ENCODE data around the gene SLC17A9. TPM values are rescaled to one million over a fixed set of nuclear protein-coding genes. Genes with fewer than 3 reads are reported as not detected.
A peak's percentile ranks its signal among the peaks of the same experiment; 100 is the strongest.

SLC17A9 gene
- total RNA-seq, 1 donor from 2014 or later, result not detected

DNA sequence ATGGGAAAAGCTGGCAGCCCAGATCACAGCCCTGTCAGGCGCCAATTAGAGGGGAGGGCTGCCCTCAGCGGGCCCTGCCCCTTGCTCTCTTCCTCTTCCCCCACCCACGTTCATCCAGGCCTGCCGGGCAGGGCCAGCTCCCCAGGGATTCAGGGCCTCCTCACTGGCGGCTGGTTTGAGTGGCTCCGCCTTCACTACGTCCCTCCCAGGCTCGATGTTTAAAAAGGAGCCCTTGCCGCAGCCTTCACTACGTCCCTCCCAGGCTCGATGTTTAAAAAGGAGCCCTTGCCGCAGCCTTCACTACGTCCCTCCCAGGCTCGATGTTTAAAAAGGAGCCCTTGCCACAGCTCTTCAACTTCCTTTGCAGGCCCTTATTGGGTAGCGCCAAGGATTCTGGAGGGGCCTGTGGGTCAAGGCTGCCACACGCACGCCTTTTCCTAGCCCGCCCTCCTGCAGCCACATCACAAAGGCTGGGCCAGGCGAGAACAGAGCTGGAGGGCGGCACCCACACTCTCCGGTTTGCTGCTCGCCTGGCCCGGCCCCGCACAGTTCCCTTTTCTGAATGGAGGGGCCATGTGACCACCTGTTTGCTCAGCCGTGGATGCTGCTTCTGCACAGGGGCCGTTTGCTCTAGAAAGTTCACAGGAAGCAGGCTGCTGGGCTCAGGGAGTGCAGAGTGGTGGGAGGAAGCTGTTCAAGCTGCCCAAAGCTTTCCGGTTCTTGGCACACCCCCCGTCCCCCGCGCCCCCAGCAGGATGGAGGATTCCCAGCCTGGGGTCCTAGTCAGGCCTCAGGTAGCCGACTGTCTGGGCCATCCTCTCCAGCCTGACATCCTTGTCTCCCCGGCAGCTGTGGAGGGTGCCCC, 1.6 kb downstream of the SLC17A9 start:
- Histone ChIP-seq H3K36me3 (ENCODE audit: control insufficient read depth in 3 of 3, insufficient read depth in 3 of 3, low read length in 3 of 3) (peaks cover 9 to 15% (median 13%) of the 10 kb centered on the region in 3 donors), H3K27me3 (ENCODE audit: control insufficient read depth in 3 of 3, insufficient read depth in 3 of 3, low read length in 3 of 3) (no peaks in the 10 kb centered on the region), H3K4me3 (ENCODE audit: low read length in 3 of 3) (peak overlapping the region; percentile 32 to 52 (median 48)), H3K9me3 (ENCODE audit: control insufficient read depth in 3 of 3, low read length in 3 of 3) (no peaks in the 10 kb centered on the region), H3K27ac (ENCODE audit: low read depth, low read length) (no peak overlapping the region), H3K9ac (ENCODE audit: low read depth in 1 of 3, low read length in 3 of 3) (peak overlapping the region; percentile 50 to 65 (median 62)), H3K4me1 (ENCODE audit: control insufficient read depth in 3 of 3, insufficient read depth in 3 of 3, low read length in 3 of 3) (peaks cover 13 to 35% (median 32%) of the 10 kb centered on the region in 3 donors)

GRCh38 chr20:62955519-62956386, 3.2 kb downstream of the SLC17A9 start:
- Histone ChIP-seq H3K4me1 (ENCODE audit: control insufficient read depth in 3 of 3, insufficient read depth in 3 of 3, low read length in 3 of 3) (peaks cover 13 to 34% (median 31%) of the 10 kb centered on the region in 3 donors), H3K36me3 (ENCODE audit: control insufficient read depth in 3 of 3, insufficient read depth in 3 of 3, low read length in 3 of 3) (peaks cover 0 to under 1% (median 0%) of the 10 kb centered on the region in 3 donors), H3K9me3 (ENCODE audit: control insufficient read depth in 3 of 3, low read length in 3 of 3) (no peaks in the 10 kb centered on the region), H3K9ac (ENCODE audit: low read depth in 1 of 3, low read length in 3 of 3) (peak overlapping the region in 2 of 3 donors; percentile 27 to 45), H3K4me3 (ENCODE audit: low read length in 3 of 3) (no peak overlapping the region), H3K27me3 (ENCODE audit: control insufficient read depth in 3 of 3, insufficient read depth in 3 of 3, low read length in 3 of 3) (no peaks in the 10 kb centered on the region), H3K27ac (ENCODE audit: low read depth, low read length) (peak overlapping the region; percentile 51)

- H3K9me3 ChIP-seq (ENCODE audit: control insufficient read depth in 3 of 3, low read length in 3 of 3), result no peaks in the 10 kb centered on the region
- peak overlapping the region; percentile 51 for H3K27ac ChIP-seq (ENCODE audit: low read depth, low read length)
- H3K4me1 ChIP-seq (ENCODE audit: control insufficient read depth in 3 of 3, insufficient read depth in 3 of 3, low read length in 3 of 3), result peaks cover 13 to 34% (median 31%) of the 10 kb centered on the region in 3 donors
- H3K27me3 ChIP-seq (ENCODE audit: control insufficient read depth in 3 of 3, insufficient read depth in 3 of 3, low read length in 3 of 3), result no peaks in the 10 kb centered on the region
- peak overlapping the region in 1 of 3 donors; percentile 45 for H3K9ac ChIP-seq (ENCODE audit: low read depth in 1 of 3, low read length in 3 of 3)
- H3K36me3 ChIP-seq (ENCODE audit: control insufficient read depth in 3 of 3, insufficient read depth in 3 of 3, low read length in 3 of 3), result no peaks in the 10 kb centered on the region
- H3K4me3 ChIP-seq (ENCODE audit: low read length in 3 of 3), result no peak overlapping the region
These were observed 4.1 kb downstream of the SLC17A9 start for GRCh38 chr20:62956387-62957135.

DNA sequence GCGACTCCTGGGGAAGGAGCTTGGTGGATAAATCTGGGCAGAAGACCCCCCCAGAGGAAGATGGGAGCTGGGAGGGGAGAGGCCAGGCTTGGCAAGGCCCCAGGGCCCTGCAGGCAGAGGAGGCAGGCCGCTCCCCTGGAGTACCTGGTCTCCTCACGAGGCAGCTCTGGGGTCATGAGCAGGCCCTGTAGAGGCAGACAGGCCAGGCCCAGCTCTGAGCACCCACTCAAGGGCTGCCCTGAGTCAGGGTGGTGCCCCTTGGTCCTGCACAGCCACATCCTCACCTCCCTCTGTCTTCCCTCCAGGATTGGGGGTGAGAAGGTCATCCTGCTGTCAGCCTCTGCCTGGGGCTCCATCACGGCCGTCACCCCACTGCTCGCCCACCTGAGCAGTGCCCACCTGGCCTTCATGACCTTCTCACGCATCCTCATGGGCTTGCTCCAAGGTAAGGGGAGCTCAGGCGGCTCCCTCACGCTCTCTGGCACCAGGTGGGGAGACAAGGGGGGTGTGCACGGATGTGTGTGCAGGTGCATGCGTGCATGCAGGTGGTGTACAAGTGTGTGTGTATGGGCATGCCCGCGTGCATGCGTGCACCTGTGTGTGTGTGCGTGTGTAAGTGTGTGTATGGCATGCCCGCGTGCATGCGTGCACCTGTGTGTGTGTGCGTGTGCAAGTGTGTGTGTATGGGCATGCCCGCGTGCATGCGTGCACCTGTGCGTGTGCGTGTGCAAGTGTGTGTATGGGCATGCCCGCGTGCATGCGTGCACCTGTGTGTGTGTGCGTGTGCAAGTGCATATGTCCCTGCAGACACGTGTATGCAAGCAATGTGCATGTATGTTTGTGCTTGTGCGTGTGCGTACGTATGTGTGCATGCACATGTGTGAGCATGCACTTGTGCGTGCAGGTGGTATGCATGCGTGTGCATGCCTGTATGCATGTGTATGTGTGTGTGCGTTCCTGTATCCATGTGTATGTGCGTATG, 4.9 kb downstream of the SLC17A9 start:
- Histone ChIP-seq H3K4me3 (ENCODE audit: low read length in 3 of 3) (no peak overlapping the region), H3K9me3 (ENCODE audit: control insufficient read depth in 3 of 3, low read length in 3 of 3) (no peaks in the 10 kb centered on the region), H3K4me1 (ENCODE audit: control insufficient read depth in 3 of 3, insufficient read depth in 3 of 3, low read length in 3 of 3) (peaks cover 13 to 29% (median 27%) of the 10 kb centered on the region in 3 donors), H3K36me3 (ENCODE audit: control insufficient read depth in 3 of 3, insufficient read depth in 3 of 3, low read length in 3 of 3) (no peaks in the 10 kb centered on the region), H3K9ac (ENCODE audit: low read depth in 1 of 3, low read length in 3 of 3) (no peak overlapping the region), H3K27me3 (ENCODE audit: control insufficient read depth in 3 of 3, insufficient read depth in 3 of 3, low read length in 3 of 3) (no peaks in the 10 kb centered on the region), H3K27ac (ENCODE audit: low read depth, low read length) (no peak overlapping the region)

- no peaks in the 10 kb centered on the region for H3K27me3 ChIP-seq (ENCODE audit: control insufficient read depth in 3 of 3, insufficient read depth in 3 of 3, low read length in 3 of 3)
- no peaks in the 10 kb centered on the region for H3K9me3 ChIP-seq (ENCODE audit: control insufficient read depth in 3 of 3, low read length in 3 of 3)
- no peak overlapping the region for H3K9ac ChIP-seq (ENCODE audit: low read depth in 1 of 3, low read length in 3 of 3)
- H3K4me3 ChIP-seq (ENCODE audit: low read length in 3 of 3), result no peak overlapping the region
- H3K27ac ChIP-seq (ENCODE audit: low read depth, low read length), result no peak overlapping the region
- H3K4me1 ChIP-seq (ENCODE audit: control insufficient read depth in 3 of 3, insufficient read depth in 3 of 3, low read length in 3 of 3), result peaks cover 7 to 19% (median 17%) of the 10 kb centered on the region in 3 donors
- H3K36me3 ChIP-seq (ENCODE audit: control insufficient read depth in 3 of 3, insufficient read depth in 3 of 3, low read length in 3 of 3), result no peaks in the 10 kb centered on the region
These were observed 6.0 kb downstream of the SLC17A9 start for GRCh38 chr20:62958388-62959100.

GRCh38 chr20:62959101-62959971, 6.8 kb downstream of the SLC17A9 start:
- H3K9ac ChIP-seq (ENCODE audit: low read depth in 1 of 3, low read length in 3 of 3), result no peak overlapping the region
- no peak overlapping the region for H3K4me3 ChIP-seq (ENCODE audit: low read length in 3 of 3)
- no peaks in the 10 kb centered on the region for H3K36me3 ChIP-seq (ENCODE audit: control insufficient read depth in 3 of 3, insufficient read depth in 3 of 3, low read length in 3 of 3)
- H3K9me3 ChIP-seq (ENCODE audit: control insufficient read depth in 3 of 3, low read length in 3 of 3), result no peaks in the 10 kb centered on the region
- H3K4me1 ChIP-seq (ENCODE audit: control insufficient read depth in 3 of 3, insufficient read depth in 3 of 3, low read length in 3 of 3), result peaks cover 4 to 13% (median 12%) of the 10 kb centered on the region in 3 donors
- H3K27me3 ChIP-seq (ENCODE audit: control insufficient read depth in 3 of 3, insufficient read depth in 3 of 3, low read length in 3 of 3), result no peaks in the 10 kb centered on the region
- H3K27ac ChIP-seq (ENCODE audit: low read depth, low read length), result no peak overlapping the region

DNA sequence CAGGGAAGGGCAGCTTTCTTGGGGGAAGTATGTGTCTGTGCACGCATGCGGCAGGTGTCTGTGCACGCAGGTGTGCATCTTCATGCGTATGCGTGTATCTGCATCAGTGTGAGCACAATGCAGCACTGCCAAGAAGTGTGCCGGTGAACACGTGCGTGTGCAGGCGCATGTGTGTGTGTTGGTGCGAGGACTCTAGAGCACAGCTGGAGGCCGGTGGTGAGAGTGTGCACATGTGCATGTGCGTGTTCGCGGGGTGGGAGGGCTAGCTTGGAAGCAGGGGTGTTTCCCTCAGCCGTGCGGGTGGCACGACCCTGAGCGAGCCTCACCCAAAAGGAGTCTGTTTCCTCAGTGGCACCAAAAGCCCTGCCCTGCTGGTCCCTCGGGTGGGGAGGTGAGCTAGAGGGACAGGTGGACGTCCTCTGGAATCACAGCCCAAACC, 7.5 kb downstream of the SLC17A9 start:
- H3K9me3 ChIP-seq (ENCODE audit: control insufficient read depth in 3 of 3, low read length in 3 of 3), result no peaks in the 10 kb centered on the region
- H3K27me3 ChIP-seq (ENCODE audit: control insufficient read depth in 3 of 3, insufficient read depth in 3 of 3, low read length in 3 of 3), result peaks cover 0 to 4% (median 0%) of the 10 kb centered on the region in 3 donors
- no peak overlapping the region for H3K4me3 ChIP-seq (ENCODE audit: low read length in 3 of 3)
- peaks cover 4 to 9% (median 7%) of the 10 kb centered on the region in 3 donors for H3K4me1 ChIP-seq (ENCODE audit: control insufficient read depth in 3 of 3, insufficient read depth in 3 of 3, low read length in 3 of 3)
- no peaks in the 10 kb centered on the region for H3K36me3 ChIP-seq (ENCODE audit: control insufficient read depth in 3 of 3, insufficient read depth in 3 of 3, low read length in 3 of 3)
- H3K27ac ChIP-seq (ENCODE audit: low read depth, low read length), result no peak overlapping the region
- H3K9ac ChIP-seq (ENCODE audit: low read depth in 1 of 3, low read length in 3 of 3), result no peak overlapping the region

All from skeletal muscle tissue (tissue), 4 donors.